Measurements from ENCODE around the gene MORF4L1.

DNA sequence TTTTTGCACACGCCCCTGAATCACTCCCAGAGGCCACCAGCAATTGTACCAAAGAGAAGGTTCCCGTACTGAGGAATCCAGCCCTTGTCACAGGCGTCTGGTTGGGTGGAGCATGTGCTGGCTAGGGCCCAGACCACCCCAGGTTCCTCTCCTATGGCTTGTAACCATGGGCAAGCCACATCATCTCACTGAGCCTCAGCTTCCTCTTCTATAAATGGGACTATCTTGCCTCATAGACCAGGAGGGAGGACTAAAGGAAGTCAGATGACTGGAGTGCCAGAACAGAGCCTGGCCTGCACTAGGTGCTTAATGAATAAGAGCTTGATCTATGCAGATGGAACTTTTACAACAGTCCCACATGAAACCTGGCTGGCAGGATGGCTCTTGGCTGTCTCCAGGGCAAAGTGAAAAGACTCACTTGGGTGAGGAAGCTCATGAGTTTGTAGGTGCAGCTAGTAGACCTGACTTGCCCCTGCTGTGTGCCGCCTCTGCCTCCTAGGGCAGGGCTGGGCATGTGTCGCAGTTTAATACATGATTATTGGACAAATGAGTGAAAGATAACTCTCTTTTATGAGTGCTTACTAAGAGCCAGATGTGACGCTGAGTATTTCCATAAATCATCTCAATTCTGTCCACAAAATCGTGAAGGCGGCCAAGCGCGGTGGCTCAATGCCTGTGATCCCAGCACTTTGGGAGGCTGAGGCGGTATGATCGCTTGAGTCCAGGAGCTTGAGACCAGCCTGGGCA, 42.8 kb downstream of the MORF4L1 start:
- TF ChIP-seq, protein P1, sequence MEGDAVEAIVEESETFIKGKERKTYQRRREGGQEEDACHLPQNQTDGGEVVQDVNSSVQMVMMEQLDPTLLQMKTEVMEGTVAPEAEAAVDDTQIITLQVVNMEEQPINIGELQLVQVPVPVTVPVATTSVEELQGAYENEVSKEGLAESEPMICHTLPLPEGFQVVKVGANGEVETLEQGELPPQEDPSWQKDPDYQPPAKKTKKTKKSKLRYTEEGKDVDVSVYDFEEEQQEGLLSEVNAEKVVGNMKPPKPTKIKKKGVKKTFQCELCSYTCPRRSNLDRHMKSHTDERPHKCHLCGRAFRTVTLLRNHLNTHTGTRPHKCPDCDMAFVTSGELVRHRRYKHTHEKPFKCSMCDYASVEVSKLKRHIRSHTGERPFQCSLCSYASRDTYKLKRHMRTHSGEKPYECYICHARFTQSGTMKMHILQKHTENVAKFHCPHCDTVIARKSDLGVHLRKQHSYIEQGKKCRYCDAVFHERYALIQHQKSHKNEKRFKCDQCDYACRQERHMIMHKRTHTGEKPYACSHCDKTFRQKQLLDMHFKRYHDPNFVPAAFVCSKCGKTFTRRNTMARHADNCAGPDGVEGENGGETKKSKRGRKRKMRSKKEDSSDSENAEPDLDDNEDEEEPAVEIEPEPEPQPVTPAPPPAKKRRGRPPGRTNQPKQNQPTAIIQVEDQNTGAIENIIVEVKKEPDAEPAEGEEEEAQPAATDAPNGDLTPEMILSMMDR (IDR thresholded peaks at IDR 0.05): no peak
- no peak for TF ChIP-seq EZH2 (IDR thresholded peaks at IDR 0.05)
